H9 (cell line): ENCODE results near the gene MAGEB5. TPM values are rescaled to one million over a fixed set of nuclear protein-coding genes. Genes with fewer than 3 reads are reported as not detected.

Experiments
- DNase-seq: peaks from one replicate; pipeline ENCODE4 v3.0.0-alpha.2; 2017
- H2AFZ ChIP-seq: one replicate; pipeline ENCODE4 v1.6.1; 2013; ENCODE audit warnings: mild to moderate bottlenecking, low read length, control low read depth, moderate library complexity
- H2AK5ac ChIP-seq: 2 replicates; pipeline ENCODE4 v1.6.1; 2013; ENCODE audit warnings: low read length, control low read depth, mixed read lengths; ENCODE audit not compliant: insufficient read length
- H2BK120ac ChIP-seq: one replicate; pipeline ENCODE4 v1.6.1; 2013; ENCODE audit warnings: low read depth, mild to moderate bottlenecking, low read length, control low read depth, inconsistent platforms; ENCODE audit not compliant: poor library complexity, severe bottlenecking
- H2BK12ac ChIP-seq: 2 replicates; pipeline ENCODE4 v1.6.1; 2013; ENCODE audit warnings: low read length, control low read depth, mixed read lengths, low read depth; ENCODE audit not compliant: insufficient read length
- H2BK15ac ChIP-seq: 2 replicates; pipeline ENCODE4 v1.6.1; 2013; ENCODE audit warnings: low read depth, low read length, control low read depth
- H2BK20ac ChIP-seq: one replicate; pipeline ENCODE4 v1.6.1; 2013; ENCODE audit warnings: low read depth, mild to moderate bottlenecking, low read length, control low read depth, inconsistent platforms; ENCODE audit not compliant: poor library complexity, severe bottlenecking
- H2BK5ac ChIP-seq: 2 replicates; pipeline ENCODE4 v1.6.1; 2013; ENCODE audit warnings: low read length, control low read depth, mixed read lengths; ENCODE audit not compliant: insufficient read length
- H3K14ac ChIP-seq: 2 replicates; pipeline ENCODE4 v1.6.1; 2013; ENCODE audit warnings: low read length, control low read depth; ENCODE audit not compliant: insufficient read depth
- H3K18ac ChIP-seq: 2 replicates; pipeline ENCODE4 v1.6.1; 2013; ENCODE audit warnings: low read depth, mild to moderate bottlenecking, mixed read lengths, low read length, control low read depth; ENCODE audit not compliant: insufficient read length
- H3K23ac ChIP-seq: 2 replicates; pipeline ENCODE4 v1.6.1; 2013; ENCODE audit warnings: low read length, control low read depth, mixed read lengths, low read depth; ENCODE audit not compliant: insufficient read length
- H3K23me2 ChIP-seq: 2 replicates; pipeline ENCODE4 v1.6.1; 2013; ENCODE audit warnings: low read depth, mild to moderate bottlenecking, mixed read lengths, low read length, control low read depth; ENCODE audit not compliant: insufficient read length, poor library complexity, severe bottlenecking
- H3K27ac ChIP-seq: 2 replicates; pipeline ENCODE4 v1.5.1; 2013; ENCODE audit warnings: low read length, control low read depth, mixed read lengths, low read depth; ENCODE audit not compliant: insufficient read length
- H3K27me3 ChIP-seq: 2 replicates; pipeline ENCODE4 v1.6.1; 2013; ENCODE audit warnings: low read length, control low read depth, inconsistent platforms; ENCODE audit not compliant: insufficient read depth
- H3K4ac ChIP-seq: 2 replicates; pipeline ENCODE4 v1.6.1; 2013; ENCODE audit warnings: low read depth, mild to moderate bottlenecking, control low read depth, inconsistent platforms, low read length, moderate library complexity
- H3K4me1 ChIP-seq: 2 replicates; pipeline ENCODE4 v1.6.1; 2013; ENCODE audit warnings: low read length, control low read depth, inconsistent platforms; ENCODE audit not compliant: insufficient read depth
- H3K4me2 ChIP-seq: 2 replicates; pipeline ENCODE4 v1.6.1; 2013; ENCODE audit warnings: low read length, control low read depth, mixed read lengths; ENCODE audit not compliant: insufficient read length, insufficient read depth
- H3K56ac ChIP-seq: 2 replicates; pipeline ENCODE4 v1.6.1; 2013; ENCODE audit warnings: low read depth, mild to moderate bottlenecking, mixed read lengths, low read length, control low read depth; ENCODE audit not compliant: insufficient read length
- H3K79me1 ChIP-seq: 2 replicates; pipeline ENCODE4 v1.6.1; 2013; ENCODE audit warnings: low read depth, mild to moderate bottlenecking, moderate library complexity, low read length, control low read depth, inconsistent platforms; ENCODE audit not compliant: insufficient read depth, poor library complexity, severe bottlenecking
- H3K79me2 ChIP-seq: 2 replicates; pipeline ENCODE4 v1.6.1; 2013; ENCODE audit warnings: low read length, control low read depth, inconsistent platforms; ENCODE audit not compliant: insufficient read depth
- H3K9ac ChIP-seq: 2 replicates; pipeline ENCODE4 v1.6.1; 2013; ENCODE audit warnings: low read length, control low read depth, mixed read lengths; ENCODE audit not compliant: insufficient read length; ENCODE audit errors: extremely low read depth
- H3K9me3 ChIP-seq: one replicate; pipeline ENCODE4 v1.6.1; 2013; ENCODE audit warnings: low read depth, low read length, inconsistent platforms; ENCODE audit not compliant: control insufficient read depth
- H3T11ph ChIP-seq: one replicate; pipeline ENCODE4 v1.6.1; 2013; ENCODE audit warnings: mild to moderate bottlenecking, low read length, control low read depth, inconsistent platforms
- H4K20me1 ChIP-seq: one replicate; pipeline ENCODE4 v1.6.1; 2013; ENCODE audit not compliant: control insufficient read depth, insufficient read length, insufficient read depth
- H4K5ac ChIP-seq: 2 replicates; pipeline ENCODE4 v1.6.1; 2013; ENCODE audit warnings: low read depth, mild to moderate bottlenecking, mixed read lengths, low read length, control low read depth; ENCODE audit not compliant: insufficient read length
- H4K8ac ChIP-seq: replicated peaks from 2 replicates; pipeline ENCODE4 v1.6.1; 2013; ENCODE audit warnings: low read length, control low read depth, mixed read lengths, low read depth; ENCODE audit not compliant: insufficient read length
- H4K91ac ChIP-seq: 2 replicates; pipeline ENCODE4 v1.6.1; 2013; ENCODE audit warnings: low read depth, mild to moderate bottlenecking, moderate library complexity, mixed read lengths, low read length, control low read depth; ENCODE audit not compliant: insufficient read length
- H3K27ac Mint-ChIP-seq, 3 experiments: 2 replicates in 2 of 3; 3 replicates in 1 of 3; pipeline ENCODE4 v1.8.0; 2020 to 2021; ENCODE audit warnings: mixed read lengths in 3 of 3, mild to moderate bottlenecking in 1 of 3, moderate library complexity in 1 of 3
- H3K27me3 Mint-ChIP-seq: 2 replicates; pipeline ENCODE4 v1.8.0; 2021; ENCODE audit warnings: low read depth, mild to moderate bottlenecking, moderate library complexity, mixed read lengths
- H3K36me3 Mint-ChIP-seq, 3 experiments: 2 replicates in 2 of 3; 3 replicates in 1 of 3; pipeline ENCODE4 v1.8.0; 2020 to 2021; ENCODE audit warnings: low read depth in 3 of 3, mixed read lengths in 3 of 3; ENCODE audit not compliant: insufficient read depth in 1 of 3
- H3K4me1 Mint-ChIP-seq, 2 experiments: 2 replicates each; pipeline ENCODE4 v1.8.0; 2020; ENCODE audit warnings: mixed read lengths in 2 of 2
- H3K4me3 Mint-ChIP-seq, 2 experiments: 2 replicates in 1 of 2; 3 replicates in 1 of 2; pipeline ENCODE4 v1.8.0; 2020 to 2021; ENCODE audit warnings: mild to moderate bottlenecking in 2 of 2, mixed read lengths in 2 of 2, moderate library complexity in 1 of 2
- H3K9me3 Mint-ChIP-seq, 2 experiments: 2 replicates in 1 of 2; 3 replicates in 1 of 2; pipeline ENCODE4 v1.8.0; 2020; ENCODE audit warnings: mild to moderate bottlenecking in 2 of 2, mixed read lengths in 2 of 2, moderate library complexity in 1 of 2
- WGBS: extraction: QIAGEN DNeasy Blood & Tissue Kit; methylation state at CpG from one replicate; pipeline ENCODE4 v1.1.7; 2013; ENCODE audit warnings: missing lambda C conversion rate, low lambda C conversion rate, mixed read lengths; ENCODE audit not compliant: insufficient read length; ENCODE audit errors: extremely low coverage; 5-methylcytosine and 5-hydroxymethylcytosine counted together
- total RNA-seq: library from RNA; stranded (reverse); gene quantifications from 2 replicates; pipeline ENCODE4 v1.2.1, GENCODE V29; 2021
- TF ChIP-seq, protein P1 (sequence below): fragments of 200-600 bp; sonication (generic); conservative IDR thresholded peaks from 3 replicates; pipeline ENCODE4 v1.8.0; 2021; ENCODE audit warnings: antibody characterized with exemption, mild to moderate bottlenecking

Gene MAGEB5
- total RNA-seq, 1 experiment from 2014 or later: not detected

DNA sequence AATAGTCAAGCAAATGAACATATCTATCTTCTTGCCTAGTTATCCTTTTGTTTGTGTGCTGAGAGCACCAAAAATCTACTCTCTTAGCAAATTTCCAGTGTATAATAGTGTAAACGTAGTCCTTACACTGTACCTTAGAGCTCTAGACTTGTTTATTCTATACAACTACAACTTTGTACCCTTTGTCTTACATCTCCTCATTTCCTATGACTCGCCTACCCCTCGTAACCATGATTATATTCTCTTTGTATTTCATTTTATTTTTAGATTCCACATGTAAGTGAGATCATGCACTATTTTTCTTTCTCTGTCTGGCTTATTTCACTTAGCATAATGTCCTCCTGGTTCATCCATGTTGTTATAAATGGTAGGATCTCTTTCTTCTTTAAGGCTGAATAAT lies 37.6 kb downstream of the MAGEB5 start:
- Histone ChIP-seq H2AFZ (no peak overlapping the region), H3K79me1 (no peaks in the 10 kb centered on the region), H3K4me1 (peaks cover 2% of the 10 kb centered on the region; the same call in 1 of the 2 replicates), H3K4ac (no peak overlapping the region), H3K4me2 (no peak overlapping the region), H4K20me1 (no peaks in the 10 kb centered on the region), H3K9me3 (no peaks in the 10 kb centered on the region), H2BK120ac (no peak overlapping the region), H3K18ac (no peak overlapping the region), H3K14ac (no peak overlapping the region), H2BK15ac (no peak overlapping the region), H3K23me2 (no peaks in the 10 kb centered on the region), H2BK20ac (no peak overlapping the region), H4K8ac (no peak overlapping the region), H3K56ac (no peak overlapping the region), H4K5ac (no peak overlapping the region), H2AK5ac (no peak overlapping the region), H4K91ac (no peak overlapping the region), H3K9ac (no peak overlapping the region), H3K27me3 (no peaks in the 10 kb centered on the region), H2BK5ac (no peak overlapping the region), H2BK12ac (no peak overlapping the region), H3K79me2 (no peaks in the 10 kb centered on the region), H3K27ac (no peak overlapping the region), H3K23ac (no peak overlapping the region), H3T11ph (no peak overlapping the region)
- peaks cover 9 to 19% of the 10 kb centered on the region in 2 experiments for H3K4me1 Mint-ChIP-seq
- DNase-seq: no peak
- no CpG with 5 or more reads among the region's 3 CpGs for WGBS
- no peak overlapping the region for H3K4me3 Mint-ChIP-seq
- H3K36me3 Mint-ChIP-seq: no peaks in the 10 kb centered on the region
- TF ChIP-seq, protein P1, sequence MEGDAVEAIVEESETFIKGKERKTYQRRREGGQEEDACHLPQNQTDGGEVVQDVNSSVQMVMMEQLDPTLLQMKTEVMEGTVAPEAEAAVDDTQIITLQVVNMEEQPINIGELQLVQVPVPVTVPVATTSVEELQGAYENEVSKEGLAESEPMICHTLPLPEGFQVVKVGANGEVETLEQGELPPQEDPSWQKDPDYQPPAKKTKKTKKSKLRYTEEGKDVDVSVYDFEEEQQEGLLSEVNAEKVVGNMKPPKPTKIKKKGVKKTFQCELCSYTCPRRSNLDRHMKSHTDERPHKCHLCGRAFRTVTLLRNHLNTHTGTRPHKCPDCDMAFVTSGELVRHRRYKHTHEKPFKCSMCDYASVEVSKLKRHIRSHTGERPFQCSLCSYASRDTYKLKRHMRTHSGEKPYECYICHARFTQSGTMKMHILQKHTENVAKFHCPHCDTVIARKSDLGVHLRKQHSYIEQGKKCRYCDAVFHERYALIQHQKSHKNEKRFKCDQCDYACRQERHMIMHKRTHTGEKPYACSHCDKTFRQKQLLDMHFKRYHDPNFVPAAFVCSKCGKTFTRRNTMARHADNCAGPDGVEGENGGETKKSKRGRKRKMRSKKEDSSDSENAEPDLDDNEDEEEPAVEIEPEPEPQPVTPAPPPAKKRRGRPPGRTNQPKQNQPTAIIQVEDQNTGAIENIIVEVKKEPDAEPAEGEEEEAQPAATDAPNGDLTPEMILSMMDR: no peak
- no peak overlapping the region for H3K27ac Mint-ChIP-seq
- peaks cover 39 to 45% of the 10 kb centered on the region in 2 experiments for H3K9me3 Mint-ChIP-seq
- H3K27me3 Mint-ChIP-seq: no peaks in the 10 kb centered on the region
